HG02970 (cell line): Measurements from ENCODE around the gene C5orf34.
"Not testable (repeated sequence)": the region's sequence is repeated elsewhere in the genome, so short reads cannot be mapped to it uniquely, and the experiment has no call there.

Source experiments
- ATAC-seq: cut with Tn5 transposase; IDR thresholded peaks from one replicate; pipeline ENCODE4 v1.9.1; 2021; ENCODE audit warnings: mild to moderate bottlenecking, moderate library complexity, moderate number of reproducible peaks; ENCODE audit not compliant: unreplicated experiment, low FRiP score

C5orf34 gene, protein sequence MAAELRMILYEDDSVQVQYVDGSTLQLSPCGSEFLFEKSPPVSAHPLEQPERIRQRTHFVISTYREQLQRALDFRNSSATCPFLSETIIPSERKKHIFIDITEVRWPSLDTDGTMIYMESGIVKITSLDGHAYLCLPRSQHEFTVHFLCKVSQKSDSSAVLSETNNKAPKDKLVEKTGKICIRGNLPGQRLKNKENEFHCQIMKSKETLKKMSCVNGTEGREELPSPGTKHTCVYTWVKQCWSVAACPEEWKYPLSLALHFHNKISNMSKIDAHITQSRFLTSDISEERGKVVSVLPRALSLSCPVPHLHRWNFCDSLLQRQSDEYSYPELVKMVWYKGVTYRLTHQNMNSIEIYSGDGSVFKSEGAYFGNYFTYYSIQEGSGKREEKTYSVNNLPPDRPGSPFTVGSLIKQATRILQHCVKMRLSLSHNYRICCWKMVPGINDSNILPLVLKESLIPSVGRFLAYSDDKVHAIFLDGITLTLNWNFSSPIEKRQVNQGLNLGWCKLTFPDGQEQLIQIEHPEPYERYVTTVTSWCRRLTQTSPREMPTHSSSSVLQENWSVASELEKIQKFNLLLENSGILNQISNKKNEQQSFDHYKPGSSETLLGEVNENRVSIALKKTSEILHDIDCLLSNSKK

DNA sequence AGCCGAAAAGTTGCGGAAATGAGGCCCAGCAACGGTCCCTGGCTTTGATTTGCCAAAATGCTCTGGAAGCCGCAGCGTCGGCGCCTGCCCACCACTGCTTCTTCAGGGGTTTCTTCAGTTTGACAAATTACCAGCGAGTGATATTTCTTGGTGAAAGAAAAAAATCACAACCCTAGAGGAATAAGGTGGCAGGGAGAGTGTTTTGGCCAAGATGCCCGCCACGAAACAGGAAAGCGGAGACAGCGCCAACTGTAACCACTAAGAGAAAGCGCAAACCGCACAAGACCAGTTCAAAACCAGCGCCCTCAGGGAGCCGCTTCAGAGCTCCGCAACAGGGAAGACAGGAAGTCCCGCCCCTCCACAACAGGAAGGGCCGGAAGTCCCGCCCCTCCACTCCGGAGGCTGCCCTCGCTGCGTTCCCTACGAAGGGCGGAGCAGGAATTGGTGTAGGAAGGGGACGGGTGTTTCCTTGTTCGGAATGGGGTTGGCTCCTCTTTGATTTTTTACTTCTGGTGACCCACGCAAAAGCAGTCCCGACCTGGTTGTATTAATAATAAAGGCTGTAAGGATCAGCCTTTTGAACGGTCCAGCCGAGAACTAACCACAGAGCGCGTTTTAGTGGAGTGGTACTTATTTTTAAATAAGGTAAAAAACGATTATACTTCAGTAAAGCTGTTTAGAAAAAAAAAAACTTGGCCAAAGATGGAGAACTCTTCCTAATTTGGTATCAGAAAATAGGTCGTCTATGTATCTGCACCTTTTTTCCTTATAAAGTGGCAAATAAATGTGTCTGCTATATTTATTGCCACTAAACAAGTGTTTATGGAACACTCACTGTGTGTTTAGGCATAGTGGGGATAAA is at the start of gene C5orf34:
TSS of gene C5orf34 (minus strand) at position 333 of the 862 bp plus-strand sequence. CDS start 5,809 bp downstream, outside the sequence.
- peak; percentile 96 for ATAC-seq

DNA sequence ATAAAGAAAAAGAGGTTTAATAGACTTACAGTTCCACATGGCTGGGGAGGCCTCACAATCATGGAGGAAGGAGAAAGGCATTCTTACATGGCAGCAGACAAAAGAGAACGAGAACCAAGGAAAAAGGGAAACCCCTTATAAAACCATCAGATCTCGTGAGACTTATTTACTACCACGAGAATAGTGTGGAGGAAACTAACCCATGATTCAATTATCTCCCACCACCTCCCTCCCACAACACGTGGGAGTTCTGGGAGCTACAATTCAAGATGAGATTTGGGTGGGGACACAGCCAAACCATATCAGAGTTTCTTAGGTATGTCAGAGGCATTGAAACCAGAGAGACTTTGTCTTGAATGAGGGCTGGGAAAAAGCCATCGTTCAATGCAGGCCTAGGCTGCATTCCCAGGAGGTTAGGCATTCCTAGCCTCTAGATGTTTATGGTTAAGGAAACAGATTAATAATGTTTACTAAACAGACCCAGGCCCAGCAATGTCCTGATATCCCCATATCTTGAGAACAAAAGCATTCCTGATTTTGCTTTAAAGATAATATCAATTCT is 49.4 kb upstream of the C5orf34 start:
- ATAC-seq, result no peak

DNA sequence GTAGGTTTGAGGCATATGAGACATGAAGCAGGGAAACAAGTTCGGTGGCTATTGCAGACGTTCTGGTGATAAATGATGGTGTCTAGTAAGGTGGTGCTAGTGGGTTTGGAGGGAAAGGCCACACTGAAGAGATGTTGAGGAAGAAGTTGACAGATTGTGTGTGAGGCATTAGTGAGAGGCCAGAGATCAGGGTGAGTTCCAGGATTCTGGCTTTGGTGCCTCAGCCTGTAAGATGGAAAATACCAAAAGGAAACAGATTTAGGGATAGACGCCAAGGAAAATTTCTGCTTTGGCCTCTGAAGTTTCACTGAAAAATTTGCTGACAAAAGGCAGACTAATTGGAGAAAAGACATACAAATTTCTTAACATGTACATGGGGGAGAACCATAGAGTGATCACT is 48.4 kb upstream of the C5orf34 start:
- no peak for ATAC-seq

DNA sequence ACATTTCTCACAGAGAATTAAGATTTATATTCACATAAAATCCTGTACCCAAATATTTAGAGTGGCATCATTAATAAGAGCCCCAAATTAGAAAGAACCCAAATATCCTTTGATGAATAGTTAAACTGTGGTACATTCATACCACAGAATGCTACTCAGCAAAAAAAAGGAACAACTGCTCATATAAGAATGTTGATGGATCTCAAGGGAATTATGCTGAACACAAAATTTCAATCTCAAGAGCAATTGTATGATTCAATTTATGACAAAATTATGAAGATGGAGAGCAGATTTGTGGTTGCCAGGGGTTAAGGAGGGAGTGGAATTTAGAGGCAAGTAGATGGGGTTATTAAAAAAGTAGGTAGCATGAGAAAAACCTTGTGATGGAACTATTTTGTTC is 46.4 kb upstream of the C5orf34 start:
- ATAC-seq, result no peak

DNA sequence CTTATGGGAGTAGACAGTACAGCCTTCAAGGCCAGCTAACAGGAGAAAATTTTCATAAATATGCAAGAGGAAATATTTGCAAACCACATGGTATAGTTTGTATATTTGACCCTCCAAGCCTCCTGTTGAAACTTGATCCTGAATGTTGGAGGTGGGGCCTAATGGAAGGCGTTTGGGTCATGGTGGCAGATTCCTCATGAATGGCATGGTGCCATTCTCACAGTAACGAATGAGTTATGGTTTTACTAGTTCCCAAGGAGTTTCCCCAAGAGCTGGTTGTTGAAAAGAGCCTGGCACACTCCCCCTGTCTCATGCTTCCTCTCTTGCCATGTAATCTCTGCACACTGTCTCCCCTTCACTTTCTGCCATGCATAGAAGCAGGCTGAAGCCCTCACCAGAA is 45.2 kb upstream of the C5orf34 start:
- ATAC-seq, result no peak

DNA sequence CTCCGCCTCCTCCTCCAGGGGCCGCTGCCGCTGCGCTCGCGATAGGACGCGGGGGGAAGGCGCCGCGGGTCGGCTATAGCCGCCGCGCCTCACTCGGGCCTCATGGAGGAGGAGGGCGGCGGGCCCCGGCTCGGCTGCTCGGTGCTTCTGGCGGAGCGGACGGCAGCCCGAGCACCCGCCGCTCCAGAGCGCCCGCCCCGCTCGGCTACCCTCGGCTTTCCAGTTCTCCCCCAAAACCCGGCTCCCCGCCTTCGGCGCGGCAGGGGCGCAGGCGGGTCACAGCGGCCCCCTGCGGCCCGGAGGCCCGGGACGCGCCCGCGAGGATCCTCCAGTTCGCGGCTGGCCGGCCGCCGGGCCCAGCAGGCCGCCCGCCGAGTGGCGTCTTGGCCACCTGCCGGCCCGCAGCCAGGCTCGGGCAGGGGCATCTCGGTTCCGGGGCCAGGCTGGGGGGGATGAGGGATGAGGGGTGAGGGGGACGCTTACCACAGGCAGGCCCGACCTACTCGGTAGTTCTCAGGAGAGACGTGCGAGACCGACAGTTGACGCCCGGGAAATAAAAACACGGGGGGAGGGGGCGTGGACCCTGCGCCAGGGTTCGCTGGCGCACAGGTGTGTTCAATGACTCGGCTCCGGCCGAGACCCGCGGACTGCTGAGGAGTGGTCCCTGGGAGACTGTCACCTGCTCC is 42.1 kb upstream of the C5orf34 start, which contains the start of gene PAIP1:
TSS of gene PAIP1 (minus strand) at position 221 of the 686 bp plus-strand sequence. CDS start 231 bp downstream, outside the sequence.
- peak; percentile 93 for ATAC-seq

DNA sequence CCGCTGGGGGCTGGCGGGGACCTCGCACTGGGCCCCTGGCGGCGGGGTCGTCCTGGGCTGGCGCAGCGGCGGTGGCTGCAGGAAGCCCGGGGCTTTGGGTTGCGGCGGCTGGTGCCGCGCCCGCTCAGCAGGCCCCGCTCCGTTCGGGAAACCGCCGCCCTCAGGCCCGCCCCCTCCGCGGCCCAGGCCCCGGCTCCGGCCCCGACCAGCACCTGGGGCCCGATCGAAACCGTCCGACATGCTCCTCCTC is 41.6 kb upstream of the C5orf34 start:
- not testable (repeated sequence) for ATAC-seq

DNA sequence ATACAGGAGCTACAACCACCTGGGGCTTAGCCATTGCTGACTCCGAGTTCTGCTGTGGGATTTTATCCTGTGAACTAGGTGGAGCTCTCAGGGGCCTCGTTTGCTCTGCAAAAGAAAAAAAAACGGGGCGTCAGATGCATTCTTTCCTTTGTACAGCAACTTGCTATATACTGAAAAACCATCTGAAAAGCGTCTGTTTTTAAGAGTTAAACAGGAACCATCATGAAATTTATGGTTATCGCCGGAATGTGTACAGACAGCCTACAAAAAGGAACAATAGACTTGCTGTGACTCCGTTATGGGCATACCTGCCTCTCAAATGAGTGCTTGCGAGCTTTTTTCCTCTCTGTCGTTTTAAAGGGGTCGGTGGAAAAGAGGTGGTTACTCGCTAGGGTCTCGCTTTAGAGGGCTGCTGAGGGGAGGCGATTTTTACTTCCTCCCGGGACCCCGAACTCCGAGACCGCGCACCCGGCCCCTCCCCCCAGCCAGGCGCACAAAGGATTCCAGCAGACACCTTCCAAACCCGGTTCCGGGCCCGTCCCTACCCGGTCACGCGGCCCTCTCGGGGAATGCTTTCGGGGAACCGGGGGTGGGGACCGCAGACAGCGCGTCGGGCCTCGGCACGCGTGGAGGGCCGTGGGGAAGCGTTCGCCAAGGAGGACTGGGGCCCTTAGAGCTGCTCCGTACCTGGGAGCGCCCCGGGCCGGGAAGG is 41.1 kb upstream of the C5orf34 start:
- no peak for ATAC-seq

DNA sequence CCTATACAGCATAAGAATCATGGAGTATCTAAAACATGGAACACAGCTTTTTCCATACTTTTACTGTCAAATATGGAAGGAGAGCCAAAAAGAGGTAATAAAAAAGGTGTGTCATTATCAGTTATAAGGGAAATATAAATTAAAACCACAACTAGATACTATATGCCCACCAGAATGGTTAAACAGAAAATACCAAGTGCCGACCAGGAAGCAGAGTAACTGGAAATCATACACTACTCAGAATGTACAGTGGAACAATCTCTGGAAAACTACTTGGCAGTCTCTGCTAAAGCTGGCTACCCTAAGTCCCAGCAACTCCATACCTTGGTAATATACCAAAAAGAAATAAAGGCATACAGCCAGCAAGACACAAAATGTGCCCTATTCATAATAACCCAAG is 39.5 kb upstream of the C5orf34 start:
- ATAC-seq, result no peak

DNA sequence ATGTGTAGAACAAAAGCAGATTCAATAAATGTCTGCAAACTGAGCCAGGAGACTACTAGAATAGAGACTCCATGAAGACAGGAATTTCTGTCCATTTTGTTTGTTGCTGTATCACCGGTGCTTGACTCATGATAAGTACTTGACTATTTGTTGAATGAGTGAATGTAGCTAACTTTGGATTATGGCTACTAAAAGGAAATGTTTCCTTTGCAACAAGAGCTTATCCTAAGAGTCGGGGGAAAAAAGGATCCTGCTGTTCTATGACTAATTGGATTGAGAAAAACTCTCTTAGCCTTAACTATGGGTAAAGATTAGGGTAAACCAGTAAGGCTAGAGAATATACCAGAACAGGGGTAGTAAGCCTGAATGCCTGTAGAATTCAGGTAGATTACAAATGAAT is 38.4 kb upstream of the C5orf34 start:
- no peak for ATAC-seq

DNA sequence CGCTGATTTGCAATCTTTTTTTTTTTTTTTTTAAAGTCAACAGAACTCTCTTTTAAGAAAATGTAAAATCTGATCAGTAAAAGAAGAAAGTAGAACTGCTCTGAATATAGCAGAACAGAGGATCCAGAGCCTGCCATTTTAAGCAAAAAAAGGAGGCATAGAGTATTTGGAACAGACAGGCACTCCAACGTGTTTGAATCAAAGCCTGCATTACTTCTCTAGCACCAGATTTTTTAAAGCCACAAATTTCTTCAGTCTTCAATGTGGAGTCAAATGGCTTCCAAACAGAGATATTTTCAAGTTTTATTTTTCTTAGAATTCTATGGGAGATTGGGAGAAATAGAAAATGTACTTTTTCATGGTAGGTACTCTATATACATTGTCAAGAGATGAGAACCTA is 36.8 kb upstream of the C5orf34 start:
- no peak for ATAC-seq

DNA sequence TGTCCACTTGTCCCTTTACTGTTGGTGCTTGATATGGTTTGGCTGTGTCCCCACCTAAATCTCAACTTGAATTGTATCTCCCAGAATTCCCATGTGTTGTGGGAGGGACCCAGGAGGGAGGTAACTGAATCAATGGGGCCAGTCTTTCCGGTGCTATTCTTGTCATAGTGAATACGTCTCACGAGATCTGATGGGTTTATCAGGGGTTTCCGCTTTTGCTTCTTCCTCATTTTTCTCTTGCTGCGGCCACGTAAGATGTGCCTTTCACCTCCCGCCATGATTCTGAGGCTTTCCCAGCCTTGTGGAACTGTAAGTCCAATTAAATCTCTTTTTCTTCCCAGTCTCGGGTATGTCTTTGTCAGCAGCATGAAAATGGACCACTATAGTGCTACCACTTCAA is 34.3 kb upstream of the C5orf34 start:
- not testable (repeated sequence) for ATAC-seq

DNA sequence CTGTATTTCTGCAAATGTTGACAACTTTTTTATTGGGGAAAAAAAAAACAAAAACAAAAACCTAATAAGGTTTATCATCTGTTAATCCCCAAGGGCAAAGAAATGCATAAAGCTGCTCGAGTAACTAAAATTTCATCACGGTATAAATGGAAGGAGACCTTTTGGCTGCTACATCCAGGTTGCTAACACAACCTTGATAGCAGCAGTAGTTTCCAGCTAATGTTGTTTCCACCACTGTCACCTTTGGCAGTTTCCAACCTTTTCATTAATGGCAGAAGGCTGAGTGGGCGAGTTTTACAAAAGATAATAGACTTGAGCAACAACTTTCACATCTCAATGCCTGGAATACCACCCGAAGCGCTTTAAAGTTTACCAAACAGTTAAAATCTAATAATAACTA is 33.4 kb upstream of the C5orf34 start:
- ATAC-seq, result no peak

DNA sequence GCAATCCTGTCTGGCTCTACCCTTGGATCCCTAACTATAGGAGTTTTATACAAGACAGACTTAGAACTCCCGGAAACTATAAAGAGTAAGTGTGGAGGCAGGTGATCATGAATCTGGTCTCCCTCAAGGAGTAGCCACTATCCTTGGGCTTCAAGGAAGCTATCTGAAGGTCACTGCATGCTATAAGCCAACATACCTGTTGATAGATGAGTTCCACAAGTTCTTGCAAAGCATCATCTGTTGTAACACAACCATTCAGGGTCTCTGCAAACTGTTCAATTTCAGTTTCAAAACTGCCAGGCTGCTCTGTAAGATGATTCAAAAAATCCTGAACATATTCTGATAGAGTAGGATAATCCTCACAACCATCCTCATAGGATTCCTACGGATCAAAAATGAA is 32.6 kb upstream of the C5orf34 start:
- no peak for ATAC-seq

DNA sequence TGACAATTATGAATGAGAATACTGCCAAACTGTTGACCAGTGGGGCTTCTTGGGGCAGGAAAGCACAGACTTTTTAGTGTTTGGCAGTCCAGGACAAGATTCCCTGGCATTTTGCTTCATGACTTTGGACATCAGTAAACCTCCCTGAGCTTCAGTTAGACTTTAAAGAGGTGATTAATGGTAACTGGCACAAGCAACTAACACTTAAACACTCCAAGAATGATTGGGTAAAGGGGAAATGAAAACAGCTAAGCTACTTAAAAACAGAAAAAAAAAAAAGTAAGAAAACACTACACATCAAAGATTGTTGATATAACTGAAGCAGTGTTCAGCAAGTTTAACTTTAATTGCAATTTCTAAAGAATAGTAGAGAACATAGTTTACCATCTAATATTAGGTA is 28.5 kb upstream of the C5orf34 start:
- ATAC-seq, result no peak

DNA sequence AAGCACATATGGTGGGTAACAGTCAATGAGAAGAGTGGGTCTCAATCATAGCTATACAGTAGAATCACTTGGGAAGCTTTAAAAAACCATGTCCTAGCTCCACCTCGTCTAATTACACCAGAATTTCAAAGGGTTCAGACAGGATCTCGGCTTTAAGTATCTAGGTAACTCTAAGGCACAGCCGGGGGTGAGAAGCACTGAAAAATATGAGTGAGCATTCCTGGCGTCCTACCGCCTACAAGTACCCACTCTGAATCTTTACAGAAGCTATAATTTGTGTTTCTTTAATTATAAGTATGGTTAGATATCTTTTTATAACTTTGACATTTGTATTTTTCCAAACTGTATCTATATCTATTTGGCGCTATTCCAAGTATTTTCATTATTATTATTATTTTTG is 25.8 kb upstream of the C5orf34 start:
- ATAC-seq, result no peak

DNA sequence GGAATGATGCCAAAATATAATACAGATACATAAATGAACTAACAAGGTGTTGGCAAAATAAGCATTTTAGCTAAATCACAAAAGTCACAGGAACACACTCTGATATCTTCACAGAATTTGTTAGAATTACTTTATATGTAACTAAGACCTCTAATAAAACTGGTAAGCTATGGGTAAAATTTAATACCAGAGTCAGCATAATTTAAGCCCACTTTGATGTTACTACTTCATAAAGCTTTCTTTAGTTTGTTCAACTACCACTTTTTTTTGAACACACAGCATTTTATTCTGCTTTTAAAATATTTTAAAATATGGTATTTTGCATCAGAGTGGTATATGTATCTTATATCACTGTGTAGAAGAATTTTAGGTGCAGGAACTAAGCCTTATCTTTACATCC is 22.0 kb upstream of the C5orf34 start:
- ATAC-seq, result no peak

DNA sequence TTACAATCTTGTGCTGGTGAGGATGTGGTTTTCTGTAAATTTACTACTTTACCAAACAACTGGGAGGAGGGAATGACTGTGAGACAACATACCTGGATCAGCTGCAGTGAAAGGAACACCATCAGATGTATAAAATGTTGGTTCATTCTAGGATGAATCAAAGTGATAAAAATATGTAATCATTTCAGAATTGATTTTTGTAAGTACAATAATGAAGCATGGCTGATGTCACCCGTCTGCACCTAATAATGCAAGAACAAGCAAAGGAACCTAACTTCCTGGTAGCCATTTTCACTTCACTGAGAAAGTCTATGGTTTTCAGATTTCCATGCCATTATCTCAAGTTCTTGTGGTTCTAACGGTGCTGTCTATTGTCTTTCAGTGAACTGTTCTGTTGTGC is 18.7 kb upstream of the C5orf34 start:
- ATAC-seq, result no peak

DNA sequence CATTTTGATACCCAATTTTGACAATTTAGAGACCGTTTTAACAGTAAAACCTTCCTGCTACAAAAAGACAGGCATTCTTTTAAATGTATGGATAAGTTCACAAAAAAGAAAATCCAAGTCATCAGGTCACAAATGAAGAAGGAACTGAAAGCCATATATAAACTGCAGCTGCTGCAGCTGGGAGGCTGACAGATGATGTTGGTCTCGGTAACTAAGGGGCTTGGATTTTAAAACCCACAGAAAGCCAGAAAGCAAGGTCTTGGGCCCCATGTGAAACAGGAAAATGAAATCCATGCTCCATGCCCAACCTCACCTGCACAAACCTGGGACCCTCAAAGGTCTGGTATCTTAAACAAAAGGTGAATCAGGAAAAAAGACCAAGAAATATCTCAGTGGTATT is 15.7 kb upstream of the C5orf34 start:
- no peak for ATAC-seq

DNA sequence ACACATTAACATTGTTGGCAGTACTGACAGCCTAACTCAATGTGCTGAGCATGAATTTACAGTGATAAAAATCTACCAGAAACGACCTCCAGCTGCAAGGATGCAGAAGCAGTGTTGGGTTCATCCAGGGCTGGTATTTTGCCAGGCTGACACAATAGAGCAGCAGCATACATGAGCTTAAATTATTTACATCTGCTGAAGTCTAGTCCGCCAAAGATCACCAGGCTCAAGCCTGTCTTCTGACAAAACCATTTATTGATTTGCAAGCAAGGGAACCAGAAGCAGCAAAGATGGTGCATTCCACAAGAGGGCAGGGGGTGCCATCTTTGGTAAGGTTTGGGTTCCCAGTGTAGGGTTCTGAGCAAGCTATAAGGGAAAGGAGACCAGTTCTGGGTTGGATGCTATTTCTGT is 8.7 kb upstream of the C5orf34 start:
- no peak for ATAC-seq
